Iris pigment epithelial cell (primary cell): ENCODE results near the gene C1orf21.

Experiments
- DNase-seq: peaks from one replicate; pipeline ENCODE4 v3.0.0-alpha.2; 2011; ENCODE audit warnings: low read depth

C1orf21 gene

GRCh38 chr1:184486761-184487445 is 100.1 kb downstream of the C1orf21 start:
- no peak for DNase-seq

GRCh38 chr1:184487531-184488193 is 100.8 kb downstream of the C1orf21 start:
- DNase-seq = peak; percentile 35

DNA sequence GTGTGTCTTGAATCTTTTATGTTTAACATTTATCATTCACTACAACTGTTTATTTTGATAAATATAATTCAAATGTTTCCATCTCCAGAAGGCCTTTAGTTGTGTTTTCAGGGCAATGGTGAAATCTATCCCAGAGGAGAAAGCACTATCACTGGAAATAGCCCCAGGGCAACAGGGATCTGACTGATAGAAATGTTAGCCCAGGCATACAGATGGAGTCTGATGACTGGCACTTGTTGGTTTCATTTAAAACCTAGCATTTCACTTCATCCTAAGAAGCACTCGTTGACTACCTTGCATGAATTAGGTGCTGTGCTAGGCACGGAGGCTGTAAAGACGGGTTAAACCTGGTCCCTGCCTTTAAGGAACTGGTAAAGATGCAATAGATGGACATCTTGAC is 103.1 kb downstream of the C1orf21 start:
- DNase-seq = no peak

- no peak for DNase-seq
Measured at GRCh38 chr1:184492536-184492935, 105.7 kb downstream of the C1orf21 start.

DNA sequence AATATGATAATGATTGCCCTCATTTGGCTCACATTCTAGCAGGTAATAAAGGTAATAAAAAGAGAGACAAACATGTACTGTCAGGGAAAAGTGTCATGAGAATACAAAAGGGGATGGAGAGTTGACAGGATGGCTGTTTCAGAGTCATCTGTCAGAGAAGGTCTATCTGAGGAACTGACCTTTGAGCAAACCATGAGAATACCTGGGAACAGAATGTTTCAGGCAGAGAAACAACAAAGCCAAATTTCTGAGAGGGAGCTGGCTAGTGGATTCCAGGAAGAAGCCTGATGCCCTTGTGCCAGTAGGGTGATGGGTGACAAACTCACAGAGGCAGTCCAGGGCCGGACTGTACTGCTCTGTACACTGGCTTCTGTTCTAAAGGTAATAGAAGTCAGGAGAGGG is 107.2 kb downstream of the C1orf21 start:
- no peak for DNase-seq

DNA sequence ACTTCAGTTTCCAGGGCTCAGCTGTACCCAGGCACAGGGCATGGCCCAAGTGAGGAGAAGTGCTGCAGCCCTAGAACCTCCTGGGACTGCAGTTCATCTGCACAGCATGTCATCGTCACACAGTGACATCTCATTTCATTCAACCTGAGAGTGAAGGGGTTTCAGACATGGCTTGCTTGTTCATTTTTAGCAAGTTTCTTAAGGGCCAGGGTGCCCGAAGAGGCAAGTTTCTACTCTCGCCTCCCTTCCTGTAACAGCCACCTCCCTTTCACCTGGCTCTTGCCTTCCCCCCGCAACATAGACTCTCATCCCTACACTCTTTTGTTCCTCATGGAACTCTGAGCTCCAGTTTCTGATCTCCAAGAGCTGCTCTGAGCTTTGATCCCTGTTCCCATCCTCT is 108.1 kb downstream of the C1orf21 start:
- DNase-seq = no peak

- no peak for DNase-seq
Measured at GRCh38 chr1:184497959-184498723, 111.3 kb downstream of the C1orf21 start.

DNA sequence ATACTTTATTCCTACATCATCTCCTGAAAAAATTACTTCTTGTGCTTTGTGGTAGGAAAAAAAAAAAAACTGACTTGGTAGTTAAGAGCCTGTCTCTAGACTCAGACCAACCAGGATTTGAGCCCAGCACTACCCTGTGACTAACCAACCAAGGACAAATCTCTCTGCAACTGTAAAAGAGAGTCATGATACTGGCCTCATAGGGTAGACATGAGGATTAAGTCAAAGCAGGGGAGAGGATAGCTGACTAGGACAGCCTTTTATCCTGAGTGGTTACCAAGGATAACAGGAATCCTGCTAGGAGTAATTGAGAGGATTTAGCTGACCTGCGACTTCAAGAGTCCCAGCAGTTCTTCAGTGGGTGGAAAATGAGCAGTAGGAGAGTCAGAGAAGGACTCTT is 112.8 kb downstream of the C1orf21 start:
- peak; percentile 84 for DNase-seq

DNA sequence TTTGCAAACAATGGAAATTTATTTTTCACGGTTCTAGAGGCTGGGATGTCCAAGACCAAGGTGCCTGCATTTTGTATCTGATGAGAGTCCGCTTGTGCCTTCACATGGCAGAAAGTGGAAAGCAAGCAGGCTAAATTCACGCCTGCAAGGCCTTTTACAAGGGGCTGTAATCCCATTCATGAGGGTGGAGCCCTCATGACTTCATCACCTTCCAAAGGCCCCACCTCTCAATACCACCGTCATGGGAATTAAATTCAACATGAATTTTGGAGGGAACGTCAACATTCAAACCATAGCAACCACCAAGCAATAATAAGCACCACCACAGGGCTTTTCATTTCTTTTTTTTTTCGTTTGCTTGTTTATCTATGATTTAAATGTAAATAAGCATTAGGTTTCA is 115.3 kb downstream of the C1orf21 start:
- no peak for DNase-seq

- no peak for DNase-seq
Measured at GRCh38 chr1:184503221-184503749, 116.5 kb downstream of the C1orf21 start.

- DNase-seq = no peak
Measured at GRCh38 chr1:184504040-184504954, 117.5 kb downstream of the C1orf21 start.

- DNase-seq = no peak
Measured at GRCh38 chr1:184504955-184505338, 118.1 kb downstream of the C1orf21 start.

DNA sequence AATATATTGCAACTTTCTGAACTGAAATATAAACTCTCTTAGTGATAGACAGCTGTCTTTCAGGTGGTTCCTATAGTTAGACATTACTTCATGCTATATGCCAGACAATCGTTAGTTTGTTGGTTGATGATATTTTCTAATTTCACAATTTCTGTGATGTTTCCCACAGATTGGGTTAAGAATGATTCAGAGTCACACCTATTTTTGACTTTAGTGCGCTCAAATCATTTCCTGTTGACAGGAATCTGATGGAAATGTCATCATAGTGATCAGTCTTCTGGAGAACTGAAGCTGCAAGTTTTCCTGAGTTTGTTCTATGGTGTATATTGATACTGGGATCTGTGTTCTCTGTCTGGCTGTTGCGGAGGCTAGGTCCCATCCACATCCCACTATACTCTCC is 119.7 kb downstream of the C1orf21 start:
- no peak for DNase-seq

- no peak for DNase-seq
Measured at GRCh38 chr1:184507165-184507564, 120.3 kb downstream of the C1orf21 start.

- no peak for DNase-seq
Measured at GRCh38 chr1:184507604-184508280, 120.9 kb downstream of the C1orf21 start.

GRCh38 chr1:184509105-184509504 is 122.3 kb downstream of the C1orf21 start:
- DNase-seq = peak; percentile 61

GRCh38 chr1:184510110-184510509 is 123.3 kb downstream of the C1orf21 start:
- DNase-seq = no peak

DNA sequence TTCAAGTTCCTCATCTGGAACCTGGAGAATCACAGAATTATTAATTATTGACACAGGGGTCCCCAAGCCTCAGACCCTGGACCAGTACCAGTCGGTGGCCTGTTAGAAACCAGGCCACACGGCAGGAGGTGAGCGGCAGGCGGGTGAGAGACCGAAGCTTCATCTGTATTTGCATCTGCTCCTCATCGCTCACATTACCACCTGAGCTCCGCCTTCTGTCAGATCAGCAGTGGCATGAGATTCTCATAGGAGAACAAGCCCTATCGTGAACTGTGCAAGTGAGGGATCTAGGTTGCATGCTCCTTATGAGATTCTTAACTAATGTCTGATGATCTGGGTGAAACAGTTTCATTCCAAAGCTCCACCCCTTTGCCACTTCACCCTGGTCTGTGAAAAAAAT is 125.9 kb downstream of the C1orf21 start:
- DNase-seq = no peak

DNA sequence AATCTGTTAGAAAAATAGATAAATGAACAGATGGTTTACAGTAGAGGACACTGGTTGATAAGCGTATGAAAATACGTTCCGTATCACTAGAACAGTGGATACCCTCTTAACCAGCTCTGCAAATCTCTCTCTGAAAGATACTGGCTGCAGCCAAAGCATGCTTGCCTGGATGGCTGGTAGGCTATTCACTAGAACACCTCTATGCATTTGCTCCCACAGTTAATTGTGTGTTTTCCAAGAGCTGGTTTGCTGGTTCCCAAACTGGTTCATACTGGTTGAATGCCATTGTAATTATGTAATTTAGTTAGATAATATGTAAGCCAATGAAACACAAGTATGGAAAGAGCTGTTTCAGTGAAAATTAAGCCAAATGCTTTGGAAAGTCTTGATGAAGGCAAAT is 126.6 kb downstream of the C1orf21 start:
- no peak for DNase-seq

DNA sequence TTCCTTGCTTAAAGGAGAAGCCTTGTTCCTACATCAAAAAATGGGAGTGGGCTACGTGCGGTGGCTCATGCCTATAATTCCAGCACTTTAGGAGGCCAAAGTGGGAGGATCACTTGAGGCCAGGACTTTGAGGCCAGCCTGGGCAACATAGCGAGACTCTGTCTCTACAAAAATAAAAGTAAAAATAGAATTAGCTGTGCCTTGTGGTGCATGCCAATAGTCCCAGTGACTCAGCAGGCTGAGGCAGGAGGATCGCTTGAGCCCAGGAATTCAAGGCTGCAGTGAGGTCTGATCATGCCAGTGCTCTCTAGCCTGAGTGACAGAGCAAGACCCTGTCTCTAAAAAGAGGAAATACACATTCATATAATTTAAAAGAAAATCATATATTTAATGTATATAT is 127.1 kb downstream of the C1orf21 start:
- DNase-seq = peak; percentile 77

GRCh38 chr1:184514447-184514846 is 127.6 kb downstream of the C1orf21 start:
- no peak for DNase-seq
